AG04449 (cell line): Measurements from ENCODE around the gene ADAM11.

Source experiments
- CTCF ChIA-PET: fragments of 350-600 bp; formaldehyde crosslinking; extraction: SDS; loops from one replicate; lab custom pipeline; 2021; ENCODE audit warnings: antibody characterized with exemption; lab: Yijun Ruan, JAX
- POLR2A ChIA-PET: fragments of 400-600, 350-600 bp; formaldehyde crosslinking; extraction: SDS; loops from one replicate; lab custom pipeline; 2020; ENCODE audit warnings: antibody characterized with exemption, inconsistent platforms; lab: Yijun Ruan, JAX
- DNase-seq: peaks from one replicate; pipeline ENCODE4 v3.0.0-alpha.2; 2010; ENCODE audit warnings: low read depth, low spot score
- H3K4me3 ChIP-seq: 2 replicates; pipeline ENCODE4 v1.5.1; 2011; ENCODE audit warnings: low read depth, mild to moderate bottlenecking, control low read depth, low read length
- CTCF ChIP-seq: IDR thresholded peaks from one replicate; pipeline ENCODE4 v1.5.1; 2011; ENCODE audit warnings: mild to moderate bottlenecking, moderate library complexity, low read length, control low read depth, inconsistent platforms; ENCODE audit not compliant: insufficient read depth; ENCODE audit errors: missing control alignments

ADAM11 gene

DNA sequence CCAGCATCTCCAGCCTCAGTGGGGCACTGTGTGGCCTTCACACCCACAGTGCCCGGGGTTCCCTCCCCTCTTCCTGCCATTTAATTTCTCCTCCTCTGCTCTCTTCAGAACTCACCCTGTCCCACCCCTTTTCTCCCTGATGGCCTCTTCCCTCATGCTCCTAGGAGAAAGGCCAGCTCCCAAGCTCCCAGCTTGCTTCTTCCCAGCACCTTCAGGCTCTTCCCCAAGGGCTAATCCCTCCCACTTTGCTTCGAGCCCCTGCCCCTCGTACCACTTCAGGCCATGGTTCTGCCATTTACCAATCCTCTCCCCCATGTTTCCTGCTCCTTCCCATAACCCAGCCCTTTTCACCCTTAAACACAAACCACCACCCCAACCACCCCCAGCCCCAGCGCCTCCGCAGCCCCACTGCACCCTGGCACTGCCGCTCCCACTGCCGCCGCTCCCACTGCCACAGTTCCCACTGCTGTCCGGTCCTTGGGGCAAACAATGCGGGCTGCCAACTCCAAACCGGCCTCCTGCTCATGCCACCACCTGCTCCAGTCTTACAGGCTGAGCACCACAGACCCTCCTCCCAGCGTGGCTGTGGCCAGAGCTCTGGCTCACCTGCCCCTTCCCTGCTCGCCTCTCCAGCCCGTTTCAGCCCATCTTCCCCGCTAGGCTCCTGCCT is 28.6 kb downstream of the ADAM11 start:
- no peak for DNase-seq
- POLR2A ChIA-PET = no interaction called here
- CTCF ChIA-PET = interaction anchor here (1.5 to 2.9 kb wide), 2 partner anchors 9 to 91 kb away, joined by 6 to 18 read pairs; no protein-coding TSS in a partner anchor
- TF ChIP-seq CTCF = no peak
- no peak overlapping the region for H3K4me3 ChIP-seq

GRCh38 chr17:44788139-44788538 is 29.4 kb downstream of the ADAM11 start:
- no peak for TF ChIP-seq CTCF
- H3K4me3 ChIP-seq = no peak overlapping the region
- ChIA-PET CTCF (interaction anchor here (1.5 to 2.9 kb wide), 2 partner anchors 9 to 91 kb away, joined by 6 to 18 read pairs; no protein-coding TSS in a partner anchor), POLR2A (no interaction called here)
- no peak for DNase-seq

DNA sequence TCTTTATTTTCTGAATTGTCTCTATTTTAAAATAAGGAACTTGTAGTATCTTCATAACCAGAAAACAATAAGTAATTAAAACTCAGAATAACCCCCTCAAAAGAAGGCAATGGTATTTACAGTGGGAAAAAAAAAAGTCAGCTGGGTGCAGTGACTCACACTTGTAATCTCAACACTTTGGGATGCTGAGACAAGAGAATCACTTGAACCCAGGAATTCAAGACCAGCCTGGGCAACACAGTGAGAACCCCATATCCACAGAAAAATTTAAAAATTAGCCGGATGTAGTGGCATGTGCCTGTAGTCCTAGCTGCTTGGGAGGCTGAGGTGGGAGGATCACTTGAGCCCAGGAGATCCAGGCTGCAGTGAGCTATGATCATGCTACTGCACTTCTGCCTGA is 33.5 kb downstream of the ADAM11 start:
- no peak overlapping the region for H3K4me3 ChIP-seq
- POLR2A ChIA-PET = interaction anchor here (0.6 to 1.1 kb wide), 3 partner anchors 29 to 257 kb away, joined by 3 to 4 read pairs (median 3); no protein-coding TSS in a partner anchor
- CTCF ChIA-PET = interaction anchor here (0.8 to 2.5 kb wide), 5 partner anchors 9 to 86 kb away, joined by 3 to 12 read pairs (median 4); no protein-coding TSS in a partner anchor
- no peak for DNase-seq
- no peak for TF ChIP-seq CTCF

DNA sequence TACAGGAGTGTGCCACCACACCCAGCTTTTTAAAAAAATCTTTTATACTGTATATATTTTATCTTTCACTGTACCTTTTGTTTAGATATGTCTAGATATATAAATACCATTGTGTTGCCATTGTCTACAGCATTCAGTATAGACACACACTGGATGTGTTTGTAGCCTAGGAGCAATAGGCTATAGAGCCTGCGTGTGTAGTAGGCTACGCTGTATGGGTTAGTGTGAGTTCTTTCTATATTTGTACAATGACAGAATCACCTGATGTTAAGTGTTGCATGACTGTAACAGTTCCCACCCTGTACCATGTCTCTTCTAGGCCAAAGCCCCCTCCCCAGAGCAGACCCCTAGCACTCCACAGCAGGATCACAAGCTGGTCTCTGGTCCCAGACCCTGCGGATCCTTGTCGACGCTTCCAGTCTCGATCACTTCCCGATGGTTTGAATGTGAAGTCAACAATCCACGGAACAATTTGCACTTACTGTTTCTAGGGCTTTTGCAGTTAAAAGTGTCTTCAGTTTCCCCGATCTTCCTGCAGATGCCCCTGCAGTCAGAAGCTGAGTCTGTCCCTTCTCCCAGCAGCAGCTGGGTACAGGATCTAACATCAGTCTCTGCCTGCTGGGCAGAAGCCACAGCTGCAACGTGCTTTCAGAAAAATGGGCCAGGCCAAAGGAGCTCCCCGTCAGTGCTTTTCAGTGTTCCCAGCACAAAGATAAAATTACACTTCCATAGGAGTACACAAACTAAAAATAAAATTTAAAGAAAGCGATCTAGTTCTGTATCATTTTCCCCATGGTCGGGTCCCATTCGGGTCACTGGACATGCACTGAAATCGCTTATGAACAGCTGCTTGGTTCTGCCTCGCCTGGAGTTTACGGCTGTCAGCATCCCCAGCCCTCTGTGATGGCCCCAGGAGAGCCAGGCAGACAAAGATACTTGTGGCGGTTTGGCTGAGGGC is 35.4 kb downstream of the ADAM11 start:
- no peak for TF ChIP-seq CTCF
- POLR2A ChIA-PET = interaction anchor here (0.7 to 1.9 kb wide), 3 partner anchors 15 to 121 kb away, joined by 3 to 4 read pairs (median 3); no protein-coding TSS in a partner anchor
- DNase-seq = no peak
- no peak overlapping the region for H3K4me3 ChIP-seq
- CTCF ChIA-PET = interaction anchor here (0.6 to 13.7 kb wide), 7 partner anchors 9 to 341 kb away, joined by 3 to 180 read pairs (median 4); partner anchors contain the start of gene ACBD4

DNA sequence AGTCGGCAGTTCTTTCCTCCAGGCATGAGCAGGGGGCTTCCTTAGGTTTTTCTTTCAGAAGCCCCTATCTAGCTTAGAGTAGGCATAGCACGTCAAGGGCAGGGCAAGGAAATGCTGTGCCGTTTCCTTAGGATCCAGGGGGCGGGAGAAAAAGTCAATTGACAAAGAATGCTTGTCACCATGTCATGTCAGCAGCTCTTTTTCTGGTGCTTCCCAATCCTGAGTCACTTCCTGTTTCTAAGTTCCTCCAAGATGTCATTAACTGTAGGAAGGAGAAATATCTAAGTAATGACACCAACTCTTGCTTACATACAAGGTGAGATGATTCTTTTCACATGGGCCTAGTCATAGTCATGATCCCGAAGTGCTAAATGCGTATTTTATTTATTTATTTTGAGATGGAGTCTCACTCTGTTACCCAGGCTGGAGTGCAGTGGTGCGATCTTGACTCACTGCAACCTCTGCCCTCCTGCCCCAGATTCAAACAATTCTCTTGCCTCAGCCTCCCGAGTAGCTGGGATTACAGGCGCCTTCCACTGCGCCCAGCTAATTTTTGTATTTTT is 36.1 kb downstream of the ADAM11 start:
- peak; percentile 71 for DNase-seq
- ChIA-PET POLR2A (interaction anchor here (1.4 to 1.9 kb wide), 2 partner anchors 15 to 26 kb away, joined by 3 to 4 read pairs; no protein-coding TSS in a partner anchor), CTCF (interaction anchor here (0.6 to 13.7 kb wide), 7 partner anchors 8 to 340 kb away, joined by 3 to 180 read pairs (median 4); partner anchors contain the start of gene ACBD4)
- no peak overlapping the region for H3K4me3 ChIP-seq
- TF ChIP-seq CTCF = no peak
